SK-N-DZ (cell line): Measurements from ENCODE around the gene MORN1. TPM values are rescaled to one million over a fixed set of nuclear protein-coding genes. Genes with fewer than 3 reads are reported as not detected.
"Not testable (repeated sequence)": the region's sequence is repeated elsewhere in the genome, so short reads cannot be mapped to it uniquely, and the experiment has no call there.

Source experiments
- DNase-seq: peaks from one replicate; pipeline ENCODE4 v3.0.0-alpha.2; 2015; ENCODE audit warnings: low spot score
- polyA plus RNA-seq, 2 experiments: library from polyadenylated mRNA; depleted of rRNA; stranded (reverse); fragments of >200 nt; gene quantifications; 2 replicates each; pipeline ENCODE4 v1.2.3, GENCODE V29; 2014

MORN1 gene
- 5.8 and 10.3 TPM in 2 replicates for polyA plus RNA-seq (2014; cell fraction: cytosol; rRNA removed)
- 8.9 and 12.9 TPM in 2 replicates for polyA plus RNA-seq (2014; cell fraction: nucleus; rRNA removed)

GRCh38 chr1:2391041-2391930, at the start of gene MORN1, which contains the start of gene RER1:
Gene MORN1, minus strand, starts transcription at chr1:2391554. Its CDS starts 21 bp downstream, at chr1:2391533.
Gene RER1, plus strand, starts transcription at chr1:2391841. Its CDS starts 3,950 bp downstream, at chr1:2395791.
- peak; percentile 94 for DNase-seq

GRCh38 chr1:2440346-2440745, 49.0 kb upstream of the MORN1 start:
- DNase-seq: not testable (repeated sequence)

- no peak for DNase-seq
These were observed 48.0 kb upstream of the MORN1 start for GRCh38 chr1:2439369-2439768.

GRCh38 chr1:2438641-2439040, 47.3 kb upstream of the MORN1 start:
- no peak for DNase-seq

GRCh38 chr1:2438038-2438437, 46.7 kb upstream of the MORN1 start:
- no peak for DNase-seq

GRCh38 chr1:2437617-2438016, 46.3 kb upstream of the MORN1 start:
- DNase-seq: no peak

- DNase-seq: no peak
These were observed 45.5 kb upstream of the MORN1 start for GRCh38 chr1:2436876-2437275.

GRCh38 chr1:2435746-2436355, 44.5 kb upstream of the MORN1 start:
- DNase-seq: no peak

GRCh38 chr1:2435091-2435490, 43.7 kb upstream of the MORN1 start:
- no peak for DNase-seq

GRCh38 chr1:2433936-2434655, 42.7 kb upstream of the MORN1 start:
- no peak for DNase-seq

- DNase-seq: no peak
These were observed 41.8 kb upstream of the MORN1 start for GRCh38 chr1:2433196-2433595.

- no peak for DNase-seq
These were observed 41.1 kb upstream of the MORN1 start for GRCh38 chr1:2432441-2432844.

GRCh38 chr1:2431518-2431917, 40.2 kb upstream of the MORN1 start:
- DNase-seq: no peak

- no peak for DNase-seq
These were observed 39.7 kb upstream of the MORN1 start for GRCh38 chr1:2431103-2431502.

GRCh38 chr1:2430592-2430973, 39.2 kb upstream of the MORN1 start:
- DNase-seq: no peak

GRCh38 chr1:2429780-2430591, 38.6 kb upstream of the MORN1 start:
- DNase-seq: no peak

GRCh38 chr1:2428490-2428889, 37.1 kb upstream of the MORN1 start:
- no peak for DNase-seq

GRCh38 chr1:2427976-2428375, 36.6 kb upstream of the MORN1 start:
- DNase-seq: no peak

- no peak for DNase-seq
These were observed 35.7 kb upstream of the MORN1 start for GRCh38 chr1:2427051-2427450.

GRCh38 chr1:2426540-2426939, 35.2 kb upstream of the MORN1 start:
- DNase-seq: no peak

GRCh38 chr1:2425892-2426291, 34.5 kb upstream of the MORN1 start:
- DNase-seq: no peak
